HG03066 (cell line): ENCODE data around the gene NUDT8.

ENCODE experiments used
- ATAC-seq: cut with Tn5 transposase; IDR thresholded peaks from one replicate; pipeline ENCODE4 v1.9.1; 2021; ENCODE audit warnings: low read depth; ENCODE audit not compliant: unreplicated experiment

NUDT8 gene, protein sequence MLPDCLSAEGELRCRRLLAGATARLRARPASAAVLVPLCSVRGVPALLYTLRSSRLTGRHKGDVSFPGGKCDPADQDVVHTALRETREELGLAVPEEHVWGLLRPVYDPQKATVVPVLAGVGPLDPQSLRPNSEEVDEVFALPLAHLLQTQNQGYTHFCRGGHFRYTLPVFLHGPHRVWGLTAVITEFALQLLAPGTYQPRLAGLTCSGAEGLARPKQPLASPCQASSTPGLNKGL

GRCh38 chr11:67629386-67630227 is at the start of gene NUDT8:
Gene NUDT8, minus strand, starts transcription at chr11:67629937. Its CDS starts 26 bp downstream, at chr11:67629911.
- peak; percentile 49 for ATAC-seq

DNA sequence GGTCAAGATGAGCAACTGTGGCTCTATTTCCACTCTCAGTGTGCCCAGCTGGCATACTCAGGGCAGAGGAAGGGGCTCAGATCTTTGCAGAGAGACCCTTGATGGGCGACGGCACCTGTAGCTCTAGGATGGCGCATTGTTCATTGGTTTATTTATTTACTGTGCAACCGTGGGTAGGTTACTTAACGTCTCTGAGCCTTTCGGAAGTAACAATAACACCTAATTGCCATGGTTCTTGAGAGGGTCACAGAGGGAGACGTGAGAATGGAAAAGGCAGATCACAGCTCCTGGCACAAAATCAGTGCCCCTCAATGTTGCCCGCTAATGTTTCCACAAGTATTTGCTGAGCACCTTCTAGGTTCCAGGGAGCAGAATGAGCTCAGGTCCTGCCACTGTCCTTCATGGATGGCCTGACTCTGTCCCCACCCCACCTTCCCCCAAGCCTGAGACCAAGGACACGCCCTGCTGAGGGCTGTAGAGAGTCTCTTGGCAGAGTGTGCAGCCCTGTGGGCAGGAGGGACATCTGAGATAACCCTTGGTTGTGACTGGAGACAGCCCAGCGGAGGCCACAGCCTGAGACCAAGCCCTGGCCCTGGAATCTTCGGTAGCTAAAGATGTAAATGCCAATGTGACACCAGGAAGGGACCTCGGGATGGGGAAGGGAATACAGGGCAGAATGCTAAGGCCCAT is 45.5 kb upstream of the NUDT8 start:
- no peak for ATAC-seq

DNA sequence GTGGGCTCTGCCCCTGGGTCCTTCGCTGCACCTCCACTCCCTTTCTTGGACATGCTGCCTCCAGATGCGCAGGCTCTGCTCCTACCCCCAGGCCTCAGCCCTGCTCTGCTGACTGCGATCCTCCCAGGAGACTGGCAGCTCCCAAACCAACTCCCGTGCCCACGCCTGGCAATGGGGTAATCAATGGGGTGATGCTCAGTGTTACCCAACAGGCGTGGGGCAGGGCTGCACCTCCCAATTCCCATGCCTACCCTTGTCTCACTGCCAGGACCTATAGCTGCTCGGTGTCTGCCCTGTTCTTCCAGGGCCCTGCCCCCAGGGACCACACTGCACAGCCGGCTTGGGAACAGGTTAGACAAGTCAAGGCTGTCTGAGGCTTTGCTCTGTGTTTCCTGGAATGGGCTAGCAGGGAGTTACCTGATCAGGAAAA is 44.7 kb upstream of the NUDT8 start, which contains the start of gene ALDH3B2:
Gene ALDH3B2 (minus strand): TSS at position 182 of the 430 bp plus-strand sequence. CDS start 7,688 bp downstream, outside the sequence.
- ATAC-seq: no peak

GRCh38 chr11:67673902-67674301 is 44.2 kb upstream of the NUDT8 start:
- ATAC-seq: no peak

DNA sequence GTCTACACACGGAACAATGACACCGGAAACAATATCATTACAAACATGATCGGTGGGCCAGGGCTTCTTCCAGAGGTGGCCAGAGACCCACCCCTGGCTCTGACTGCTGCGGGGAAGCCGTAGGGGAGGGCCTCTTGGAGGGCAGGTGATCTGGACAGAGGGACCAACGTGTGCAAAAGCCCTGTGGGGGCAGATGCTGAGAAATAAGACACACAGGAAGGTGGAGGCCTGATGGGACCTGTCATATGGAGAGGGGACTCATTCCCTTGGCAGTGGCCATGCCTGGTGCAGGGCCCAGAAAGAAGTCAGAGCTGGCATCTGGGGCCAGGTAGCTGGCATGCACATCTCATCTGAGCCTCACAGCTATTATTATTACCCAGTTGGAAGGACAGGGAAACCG is 43.6 kb upstream of the NUDT8 start:
- no peak for ATAC-seq

- no peak for ATAC-seq
These were observed 41.4 kb upstream of the NUDT8 start for GRCh38 chr11:67671211-67671520.

DNA sequence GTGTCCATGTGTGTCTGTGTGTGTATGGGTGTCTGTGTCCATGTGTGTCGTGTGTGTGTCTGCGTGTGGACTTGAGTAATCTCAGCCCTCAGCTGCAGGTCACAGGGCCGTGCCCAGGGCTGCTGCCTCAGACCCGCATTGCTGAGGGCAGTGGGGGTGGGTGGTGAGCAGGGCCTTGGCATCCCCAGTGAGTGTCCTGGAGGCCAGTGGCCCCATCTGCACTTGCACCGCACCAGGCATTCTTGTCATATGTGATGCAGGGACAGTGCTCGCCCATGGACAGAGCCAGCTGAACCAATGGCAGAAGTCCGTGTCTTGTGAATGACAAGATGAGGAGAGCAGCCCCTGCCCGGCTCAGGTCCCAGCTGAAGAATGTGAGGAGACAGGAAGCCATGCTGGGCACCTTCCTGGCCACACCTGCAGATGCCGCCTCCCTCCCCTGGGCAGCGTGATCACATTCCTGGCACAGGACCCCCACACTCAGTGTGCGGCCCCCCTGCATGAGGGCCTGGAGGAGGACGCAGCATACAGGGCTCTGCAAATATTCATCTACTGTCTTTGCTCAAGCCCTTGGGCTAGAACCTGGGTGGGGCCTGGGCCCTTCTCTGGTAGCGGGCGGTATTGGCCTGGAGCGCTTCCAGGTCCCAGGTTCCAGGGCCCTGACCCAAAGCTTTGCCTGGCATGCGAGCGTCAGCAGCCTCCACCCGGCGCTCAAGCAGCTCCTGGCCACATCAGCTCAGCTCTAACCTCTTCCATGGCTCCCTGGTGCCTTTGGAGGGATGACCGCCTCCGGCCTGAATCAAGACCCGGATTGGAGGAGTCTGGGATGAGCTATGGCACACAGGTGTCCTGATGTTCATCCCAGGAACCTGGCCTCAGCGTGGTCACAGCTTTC is 40.8 kb upstream of the NUDT8 start:
- no peak for ATAC-seq

DNA sequence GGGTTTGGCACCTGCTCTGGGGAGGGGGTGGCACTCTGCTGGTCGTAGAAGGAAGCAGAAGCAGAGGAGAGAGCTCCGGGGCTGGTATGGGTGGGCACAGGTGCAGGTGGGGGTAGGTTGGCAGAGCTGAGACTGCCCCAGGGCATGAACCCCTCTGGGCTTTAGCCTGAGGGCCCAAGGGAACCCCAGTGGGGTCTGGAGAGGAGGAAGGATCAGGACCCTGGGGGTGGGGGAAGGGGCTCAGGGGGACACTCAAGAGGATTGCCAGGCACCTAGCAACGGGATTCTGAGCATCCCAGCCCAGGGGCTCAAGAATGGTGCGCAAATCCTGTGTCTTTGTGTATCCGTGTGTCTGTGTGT is 38.4 kb upstream of the NUDT8 start:
- ATAC-seq: no peak

GRCh38 chr11:67667490-67668191 is 37.9 kb upstream of the NUDT8 start:
- ATAC-seq: no peak

DNA sequence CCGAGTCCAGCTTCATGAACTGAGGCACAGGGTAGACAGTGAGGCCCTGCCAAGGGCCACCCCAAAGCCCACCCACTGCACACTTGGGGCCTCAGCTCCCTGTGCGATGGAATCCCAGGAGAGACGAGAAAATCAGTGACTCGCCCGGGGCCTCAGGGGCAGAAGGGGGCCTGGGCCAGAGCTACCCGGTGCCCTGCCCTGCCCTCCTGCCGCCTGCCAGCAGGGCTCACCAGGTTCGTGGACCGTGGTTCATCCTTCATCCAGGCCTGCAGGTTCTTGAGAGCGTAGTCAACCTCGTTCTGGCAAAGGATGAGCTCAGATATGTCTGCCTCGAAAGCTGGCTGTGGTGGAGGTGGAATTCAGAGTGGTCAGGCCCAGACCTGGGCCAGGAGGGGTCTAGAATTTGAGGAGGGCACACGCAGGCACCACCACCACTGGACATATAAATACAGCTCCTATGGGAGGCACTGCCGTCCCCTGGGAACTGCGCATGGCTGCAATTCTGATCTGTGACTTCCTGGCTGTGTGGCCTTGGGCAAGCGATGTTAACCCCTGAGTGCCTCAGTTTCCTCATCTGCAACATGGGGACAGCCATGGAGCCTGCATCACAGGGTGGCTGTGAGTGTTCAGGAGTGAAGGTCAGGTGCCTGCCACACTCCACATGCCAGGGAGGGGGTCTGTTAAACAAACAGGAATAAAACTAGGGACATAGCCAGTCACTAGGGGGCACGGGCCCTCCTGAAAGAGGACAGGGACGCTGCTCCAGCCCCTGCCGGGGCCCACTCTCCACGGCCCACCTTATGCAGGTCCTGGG is 37.1 kb upstream of the NUDT8 start:
- no peak for ATAC-seq

DNA sequence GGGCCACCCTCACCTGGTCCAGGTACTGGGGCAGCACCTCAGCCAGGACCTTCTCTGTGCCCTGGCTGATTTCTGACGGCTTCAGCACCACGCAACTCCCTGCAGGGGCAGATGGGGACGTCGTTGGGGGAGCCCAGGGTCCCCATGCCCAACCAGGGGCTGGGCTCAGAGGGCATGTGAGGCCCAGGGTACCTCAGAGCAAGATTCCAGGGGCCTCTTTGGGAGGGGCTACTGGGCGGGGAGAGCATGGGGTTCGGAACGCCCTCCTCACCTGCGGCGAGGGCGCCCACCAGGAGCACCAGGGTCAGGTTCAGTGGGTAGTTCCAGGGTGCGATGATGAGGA is 36.5 kb upstream of the NUDT8 start:
- no peak for ATAC-seq

DNA sequence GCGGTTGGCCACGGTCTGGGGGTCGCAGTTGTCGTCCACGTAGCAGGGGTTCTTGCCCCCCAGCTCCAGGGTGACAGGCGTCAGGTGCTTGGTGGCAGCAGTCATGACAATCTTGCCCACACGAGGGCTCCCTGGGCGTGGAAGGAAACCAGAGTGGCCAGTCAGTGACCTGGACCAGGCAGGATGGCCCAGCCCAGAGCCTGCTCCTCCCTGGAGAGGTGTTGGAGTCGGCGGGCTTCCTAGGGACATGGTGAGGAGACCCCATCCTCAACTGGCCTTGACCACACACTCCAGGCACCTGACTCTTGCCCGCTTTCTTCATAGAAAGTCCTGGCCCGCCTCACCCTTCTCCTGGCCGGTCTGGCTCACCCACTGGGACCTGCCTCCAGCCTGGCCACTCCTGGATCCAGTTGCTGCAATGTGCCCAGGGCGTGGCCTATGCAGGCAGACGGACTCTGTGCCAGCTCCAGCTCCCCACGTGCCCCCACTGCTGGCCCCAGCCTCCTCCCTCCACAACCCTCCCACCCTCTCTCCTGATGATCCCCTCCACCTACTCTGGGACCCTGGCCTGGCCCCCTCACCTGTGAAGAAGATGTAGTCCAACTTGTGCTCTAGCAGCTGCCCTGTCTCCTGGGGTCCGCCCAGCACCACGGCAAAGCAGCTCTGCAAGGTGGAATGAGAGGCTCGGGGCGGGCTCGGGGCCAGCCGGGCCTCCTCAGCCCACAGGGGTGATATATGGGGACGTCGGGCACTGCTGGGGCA is 36.0 kb upstream of the NUDT8 start:
- no peak for ATAC-seq

- no peak for ATAC-seq
These were observed 35.2 kb upstream of the NUDT8 start for GRCh38 chr11:67664696-67665540.

DNA sequence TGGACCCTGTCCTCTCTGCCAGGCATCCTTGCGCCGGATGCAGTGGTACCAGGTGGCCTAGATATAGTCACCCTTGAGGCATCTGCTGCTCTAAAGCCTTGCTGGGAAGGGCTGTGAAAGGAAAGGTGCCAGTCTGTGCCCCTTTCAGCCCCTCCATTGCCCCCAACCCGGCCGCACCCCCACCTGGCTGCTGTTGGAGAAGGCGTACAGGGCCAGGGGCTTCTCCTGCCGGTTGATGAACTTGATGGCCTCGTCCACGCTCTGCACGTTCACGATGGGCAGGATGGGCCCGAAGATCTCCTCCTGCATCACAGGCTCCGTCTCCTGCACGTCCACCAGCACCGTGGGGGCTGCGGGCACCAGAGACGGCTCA is 34.5 kb upstream of the NUDT8 start:
- ATAC-seq: no peak

DNA sequence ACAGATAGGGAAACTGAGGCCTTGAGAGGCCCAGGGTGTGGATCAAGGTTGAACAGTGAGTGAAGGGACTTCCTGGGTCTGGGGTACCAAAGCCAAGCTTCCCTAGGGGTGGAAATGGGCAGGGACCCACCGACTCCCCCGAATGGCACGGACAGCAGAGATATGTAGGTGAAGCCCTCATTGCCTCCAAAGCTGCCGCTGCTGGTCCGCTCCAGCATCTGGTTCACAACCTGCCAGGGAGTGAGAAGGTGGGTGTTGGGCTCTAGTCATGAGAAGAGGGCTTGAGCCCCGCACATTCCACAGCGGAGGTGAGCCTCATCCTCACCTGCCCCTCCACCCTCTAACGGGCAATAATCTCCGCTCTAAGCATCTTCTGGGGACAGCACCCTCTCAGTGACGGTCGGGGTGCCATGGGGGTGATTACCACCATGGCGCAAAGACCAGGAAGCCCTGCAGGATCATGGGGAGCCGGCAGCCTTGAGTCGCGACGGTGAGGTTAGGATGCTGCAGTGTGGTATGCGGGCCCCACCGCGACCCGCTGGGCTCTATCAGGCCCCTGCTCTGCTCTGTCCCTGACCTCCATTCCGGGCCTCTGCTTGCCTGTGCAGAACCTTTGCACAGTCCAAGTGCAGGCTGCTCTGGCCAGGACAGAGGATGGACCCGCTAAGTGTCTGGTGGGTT is 33.9 kb upstream of the NUDT8 start:
- no peak for ATAC-seq

DNA sequence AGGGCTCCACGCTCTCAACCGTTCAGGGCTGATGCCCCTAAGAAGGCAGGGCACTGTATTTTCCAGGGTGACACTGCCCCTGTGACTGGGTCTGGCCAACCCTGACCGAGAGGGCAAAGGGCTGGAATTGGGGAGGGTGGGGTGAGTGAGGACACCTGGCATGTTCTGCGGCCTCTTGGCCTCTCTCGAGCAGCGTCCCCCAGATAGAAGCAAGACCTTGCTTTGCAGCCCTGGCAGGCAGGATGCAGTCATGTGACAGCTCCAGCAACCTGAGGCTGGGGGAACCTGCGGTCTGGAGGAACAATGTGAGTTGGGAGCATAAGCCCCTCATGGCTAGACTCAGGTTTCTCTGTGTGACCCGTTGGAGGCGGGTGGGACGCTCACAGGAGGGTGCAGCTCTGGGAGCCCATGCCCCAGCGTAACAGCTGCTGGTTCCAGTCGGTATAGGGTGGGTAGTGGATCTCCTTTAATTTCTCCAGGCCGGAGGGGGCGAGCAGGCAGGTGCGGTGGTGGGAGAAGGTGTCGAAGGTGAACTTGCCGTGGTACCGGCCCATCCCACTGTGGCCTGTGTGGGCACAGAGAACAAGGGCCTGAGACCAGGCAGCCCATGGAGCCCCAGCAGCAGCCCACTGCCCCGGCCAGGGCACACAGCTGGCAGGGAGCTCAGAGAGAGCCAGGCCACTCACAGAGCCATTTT is 33.2 kb upstream of the NUDT8 start:
- no peak for ATAC-seq
